Keratinocyte (primary cell): ENCODE data around the gene PRKCA. TPM values are rescaled to one million over a fixed set of nuclear protein-coding genes. Genes with fewer than 3 reads are reported as not detected.

Experiments used
- DNase-seq: peaks from one replicate; pipeline ENCODE4 v3.0.0-alpha.2; 2011; ENCODE audit warnings: low read depth, missing footprints, low spot score
- FAIRE-seq: peaks from 2 replicates; lab custom pipeline; 2011; peaks lifted over from hg19 to GRCh38; lab: Jason Lieb, UNC
- H2AFZ ChIP-seq: 2 replicates; pipeline ENCODE4 v1.6.0; 2012; ENCODE audit warnings: low read length, control low read depth, inconsistent platforms; ENCODE audit not compliant: control insufficient read depth
- H3K27ac ChIP-seq: 2 replicates; pipeline ENCODE4 v1.5.1; 2011; ENCODE audit warnings: low read length; ENCODE audit not compliant: control insufficient read depth, insufficient read depth
- H3K27me3 ChIP-seq: 3 replicates; pipeline ENCODE4 v1.6.0; 2011; ENCODE audit warnings: low read length; ENCODE audit not compliant: control insufficient read depth, insufficient read depth; ENCODE audit errors: extremely low read depth
- H3K36me3 ChIP-seq, 2 experiments: 2 replicates in 1 of 2; 3 replicates in 1 of 2; pipeline ENCODE4 v1.5.1; 2011; ENCODE audit warnings: low read length in 2 of 2, mild to moderate bottlenecking in 1 of 2; ENCODE audit not compliant: control insufficient read depth in 2 of 2, insufficient read depth in 2 of 2; ENCODE audit errors: extremely low read depth in 1 of 2
- H3K4me1 ChIP-seq: 3 replicates; pipeline ENCODE4 v1.5.1; 2011; ENCODE audit warnings: low read length; ENCODE audit not compliant: control insufficient read depth, insufficient read depth; ENCODE audit errors: extremely low read depth
- H3K4me2 ChIP-seq: 3 replicates; pipeline ENCODE4 v1.6.0; 2011; ENCODE audit warnings: low read depth, low read length; ENCODE audit not compliant: control insufficient read depth, insufficient read depth; ENCODE audit errors: extremely low read depth
- H3K4me3 ChIP-seq, 3 experiments: fragments of 200-600 bp in 1 of 3; sonication (generic) in 1 of 3; 2 replicates in 2 of 3; 3 replicates in 1 of 3; pipeline ENCODE4 v1.5.1; 2011 to 2016; ENCODE audit warnings: low read length in 3 of 3, mild to moderate bottlenecking in 3 of 3, control low read depth in 2 of 3, inconsistent platforms in 1 of 3, low read depth in 1 of 3, mixed read lengths in 1 of 3, mixed run types in 1 of 3, moderate library complexity in 1 of 3; ENCODE audit not compliant: control insufficient read depth in 2 of 3, insufficient read depth in 2 of 3; ENCODE audit errors: extremely low read depth in 1 of 3
- H3K79me2 ChIP-seq: 2 replicates; pipeline ENCODE4 v1.6.0; 2012; ENCODE audit warnings: low read length; ENCODE audit not compliant: control insufficient read depth, insufficient read depth
- H3K9ac ChIP-seq: 3 replicates; pipeline ENCODE4 v1.6.0; 2011; ENCODE audit warnings: low read length; ENCODE audit not compliant: control insufficient read depth, insufficient read depth; ENCODE audit errors: extremely low read depth
- H3K9me1 ChIP-seq: 3 replicates; pipeline ENCODE4 v1.6.0; 2011; ENCODE audit warnings: low read length; ENCODE audit not compliant: control insufficient read depth, insufficient read depth; ENCODE audit errors: extremely low read depth
- H3K9me3 ChIP-seq: 2 replicates; pipeline ENCODE4 v1.5.1; 2012; ENCODE audit warnings: low read depth, low read length; ENCODE audit not compliant: control insufficient read depth
- H4K20me1 ChIP-seq: 3 replicates; pipeline ENCODE4 v1.6.0; 2011; ENCODE audit warnings: low read length; ENCODE audit not compliant: control insufficient read depth, insufficient read depth; ENCODE audit errors: extremely low read depth
- CTCF ChIP-seq, 3 experiments: IDR thresholded peaks in 1 of 3; conservative IDR thresholded peaks in 1 of 3; optimal IDR thresholded peaks in 1 of 3; 2 replicates in 2 of 3; 3 replicates in 1 of 3; pipeline versions ENCODE3 to v1.5.1; 2011; ENCODE audit warnings: low read length in 3 of 3, mild to moderate bottlenecking in 3 of 3, moderate library complexity in 2 of 3, control low read depth in 1 of 3, inconsistent platforms in 1 of 3; ENCODE audit not compliant: insufficient read depth in 2 of 3; ENCODE audit errors: extremely low read depth in 1 of 3
- EZH2 ChIP-seq: IDR thresholded peaks from one replicate; pipeline ENCODE4 v1.6.1; 2012; ENCODE audit warnings: inconsistent platforms, mild to moderate bottlenecking, low read length, moderate library complexity
- dilution Hi-C: fragments of 300-500 bp; cut with MboI; formaldehyde crosslinking; loops from one replicate; pipeline ENCODE4 v1.7.0; 2020; ENCODE audit warnings: low sequenced_read_pairs; ENCODE audit not compliant: extremely low pct_ligation_motif_present
- polyA plus RNA-seq, 5 experiments: library from polyadenylated mRNA; depleted of rRNA in 3 of 5; stranded (reverse) in 3 of 5; stranded (forward) in 1 of 5; unstranded in 1 of 5; fragments of >200 nt; gene quantifications; 1 replicate in 1 of 5; 2 replicates in 3 of 5; 3 replicates in 1 of 5; pipeline versions ENCODE4 v1.2.1 to v1.2.3, GENCODE V29; 2011 to 2012; ENCODE audit warnings: missing spikeins in 2 of 5, low read depth in 1 of 5, low replicate concordance in 1 of 5

The PRKCA gene
- polyA plus RNA-seq, 1 donor (not counting 4 experiments of a cell fraction or from before 2014, with no cell fraction given): 3.6 TPM

- H3K79me2 ChIP-seq: no peaks in the 10 kb centered on the region
Measured at GRCh38 chr17:66610361-66611133, 308.1 kb downstream of the PRKCA start.

GRCh38 chr17:66611397-66611796, 309.0 kb downstream of the PRKCA start:
- FAIRE-seq: no peak
- dilution Hi-C loops: no loop called here

More at GRCh38 chr17:66610361-66611133, 308.1 kb downstream of the PRKCA start:
- no peak overlapping the region for H3K4me2 ChIP-seq
- DNase-seq (no peak), FAIRE-seq (no peak)
- no peaks in the 10 kb centered on the region for H3K4me1 ChIP-seq
- TF ChIP-seq CTCF (optimal IDR thresholded peaks at IDR 0.05 in 1 of 3, IDR thresholded peaks at IDR 0.05 in 1 of 3, conservative IDR thresholded peaks at IDR 0.05 in 1 of 3; ENCODE audit: extremely low read depth in 1 of 3, insufficient read depth in 2 of 3, low read length in 3 of 3): no peak
- TF ChIP-seq EZH2: no peak
- no peak overlapping the region for H3K27ac ChIP-seq
- H3K36me3 ChIP-seq: no peaks in the 10 kb centered on the region
- H3K9ac ChIP-seq: no peak overlapping the region
- dilution Hi-C loops: no loop called here
- H3K9me3 ChIP-seq: no peaks in the 10 kb centered on the region
- no peak overlapping the region for H3K4me3 ChIP-seq
- no peaks in the 10 kb centered on the region for H4K20me1 ChIP-seq
- H3K27me3 ChIP-seq: no peaks in the 10 kb centered on the region
- no peaks in the 10 kb centered on the region for H3K9me1 ChIP-seq
- H2AFZ ChIP-seq: no peak overlapping the region

More at GRCh38 chr17:66611397-66611796, 309.0 kb downstream of the PRKCA start:
- no peaks in the 10 kb centered on the region for H4K20me1 ChIP-seq
- no peaks in the 10 kb centered on the region for H3K79me2 ChIP-seq
- H3K27ac ChIP-seq: no peak overlapping the region
- H3K36me3 ChIP-seq: no peaks in the 10 kb centered on the region
- no peaks in the 10 kb centered on the region for H3K27me3 ChIP-seq
- DNase-seq: no peak
- H3K4me3 ChIP-seq: no peak overlapping the region
- no peak overlapping the region for H3K9ac ChIP-seq
- TF ChIP-seq EZH2 (no peak), CTCF (optimal IDR thresholded peaks at IDR 0.05 in 1 of 3, IDR thresholded peaks at IDR 0.05 in 1 of 3, conservative IDR thresholded peaks at IDR 0.05 in 1 of 3; ENCODE audit: extremely low read depth in 1 of 3, insufficient read depth in 2 of 3, low read length in 3 of 3) (no peak)
- H3K9me3 ChIP-seq: no peaks in the 10 kb centered on the region
- H2AFZ ChIP-seq: no peak overlapping the region
- no peaks in the 10 kb centered on the region for H3K4me1 ChIP-seq
- no peaks in the 10 kb centered on the region for H3K9me1 ChIP-seq
- no peak overlapping the region for H3K4me2 ChIP-seq
